Measurements from ENCODE around the gene SCARF2. TPM values are rescaled to one million over a fixed set of nuclear protein-coding genes. Genes with fewer than 3 reads are reported as not detected.
A peak's percentile ranks its signal among the peaks of the same experiment; 100 is the strongest.

The SCARF2 gene
- total and polyA plus RNA-seq, 2 of the 13 experiments (the other 11 are each of a cell fraction or from before 2014, with no cell fraction given): 3.3 to 6.2 TPM

DNA sequence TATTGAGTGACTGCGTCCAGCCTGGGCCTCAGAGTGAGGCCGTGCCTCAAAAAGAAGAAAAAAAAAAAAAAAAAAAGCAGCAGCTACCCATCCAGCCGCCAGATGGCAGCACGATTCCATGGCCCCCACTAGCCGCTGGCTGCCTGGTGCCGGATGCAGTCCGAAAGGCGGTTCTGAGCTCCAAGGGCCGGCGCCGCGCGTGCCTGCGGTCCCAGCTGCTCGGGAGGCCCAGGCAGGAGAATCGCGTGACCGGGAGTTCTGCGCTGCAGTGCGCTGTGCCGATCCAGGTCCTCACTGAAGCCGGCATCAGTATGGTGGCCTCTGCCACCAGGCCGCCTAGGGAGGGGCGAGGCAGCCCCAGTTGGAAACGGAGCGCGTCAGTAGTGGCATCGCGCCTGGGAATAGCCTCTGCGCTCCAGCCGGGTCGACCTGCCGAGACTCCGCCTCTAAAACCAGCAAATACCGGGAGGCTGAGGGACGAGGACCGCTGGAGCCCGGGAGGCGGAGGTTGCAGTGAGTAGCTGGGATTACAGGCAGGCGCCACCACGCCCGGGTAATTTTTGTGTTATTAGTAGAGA is 19.3 kb downstream of the SCARF2 start (continued):
- TF ChIP-seq, protein P1, sequence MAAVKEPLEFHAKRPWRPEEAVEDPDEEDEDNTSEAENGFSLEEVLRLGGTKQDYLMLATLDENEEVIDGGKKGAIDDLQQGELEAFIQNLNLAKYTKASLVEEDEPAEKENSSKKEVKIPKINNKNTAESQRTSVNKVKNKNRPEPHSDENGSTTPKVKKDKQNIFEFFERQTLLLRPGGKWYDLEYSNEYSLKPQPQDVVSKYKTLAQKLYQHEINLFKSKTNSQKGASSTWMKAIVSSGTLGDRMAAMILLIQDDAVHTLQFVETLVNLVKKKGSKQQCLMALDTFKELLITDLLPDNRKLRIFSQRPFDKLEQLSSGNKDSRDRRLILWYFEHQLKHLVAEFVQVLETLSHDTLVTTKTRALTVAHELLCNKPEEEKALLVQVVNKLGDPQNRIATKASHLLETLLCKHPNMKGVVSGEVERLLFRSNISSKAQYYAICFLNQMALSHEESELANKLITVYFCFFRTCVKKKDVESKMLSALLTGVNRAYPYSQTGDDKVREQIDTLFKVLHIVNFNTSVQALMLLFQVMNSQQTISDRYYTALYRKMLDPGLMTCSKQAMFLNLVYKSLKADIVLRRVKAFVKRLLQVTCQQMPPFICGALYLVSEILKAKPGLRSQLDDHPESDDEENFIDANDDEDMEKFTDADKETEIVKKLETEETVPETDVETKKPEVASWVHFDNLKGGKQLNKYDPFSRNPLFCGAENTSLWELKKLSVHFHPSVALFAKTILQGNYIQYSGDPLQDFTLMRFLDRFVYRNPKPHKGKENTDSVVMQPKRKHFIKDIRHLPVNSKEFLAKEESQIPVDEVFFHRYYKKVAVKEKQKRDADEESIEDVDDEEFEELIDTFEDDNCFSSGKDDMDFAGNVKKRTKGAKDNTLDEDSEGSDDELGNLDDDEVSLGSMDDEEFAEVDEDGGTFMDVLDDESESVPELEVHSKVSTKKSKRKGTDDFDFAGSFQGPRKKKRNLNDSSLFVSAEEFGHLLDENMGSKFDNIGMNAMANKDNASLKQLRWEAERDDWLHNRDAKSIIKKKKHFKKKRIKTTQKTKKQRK (IDR thresholded peaks at IDR 0.05; ENCODE audit: low read length): no peak
- TF ChIP-seq HMGA1 (CRISPR knock-in tag; conservative IDR thresholded peaks at IDR 0.05) (no peak), SKI (IDR thresholded peaks at IDR 0.05; ENCODE audit: partially characterized antibody) (peak; percentile 23), ZFP90 (CRISPR knock-in tag; IDR thresholded peaks at IDR 0.05; ENCODE audit: borderline replicate concordance) (no peak), CCDC6 (CRISPR knock-in tag; IDR thresholded peaks at IDR 0.05) (0 out of 2 replicates have a peak, but pooled peaks have one; percentile 20), ZMYM4 (CRISPR knock-in tag; IDR thresholded peaks at IDR 0.05) (0 out of 2 replicates have a peak, but pooled peaks have one; percentile 16), ZNF354B (CRISPR knock-in tag; IDR thresholded peaks at IDR 0.05) (no peak), ZKSCAN1 (IDR thresholded peaks at IDR 0.05; ENCODE audit: low read length) (no peak), HIVEP1 (CRISPR knock-in tag; IDR thresholded peaks at IDR 0.05) (peak; percentile 41), ZNF367 (CRISPR knock-in tag; IDR thresholded peaks at IDR 0.05; ENCODE audit: borderline replicate concordance) (no peak), SNAPC2 (CRISPR knock-in tag; IDR thresholded peaks at IDR 0.05) (no peak)
- TF ChIP-seq, protein P2, sequence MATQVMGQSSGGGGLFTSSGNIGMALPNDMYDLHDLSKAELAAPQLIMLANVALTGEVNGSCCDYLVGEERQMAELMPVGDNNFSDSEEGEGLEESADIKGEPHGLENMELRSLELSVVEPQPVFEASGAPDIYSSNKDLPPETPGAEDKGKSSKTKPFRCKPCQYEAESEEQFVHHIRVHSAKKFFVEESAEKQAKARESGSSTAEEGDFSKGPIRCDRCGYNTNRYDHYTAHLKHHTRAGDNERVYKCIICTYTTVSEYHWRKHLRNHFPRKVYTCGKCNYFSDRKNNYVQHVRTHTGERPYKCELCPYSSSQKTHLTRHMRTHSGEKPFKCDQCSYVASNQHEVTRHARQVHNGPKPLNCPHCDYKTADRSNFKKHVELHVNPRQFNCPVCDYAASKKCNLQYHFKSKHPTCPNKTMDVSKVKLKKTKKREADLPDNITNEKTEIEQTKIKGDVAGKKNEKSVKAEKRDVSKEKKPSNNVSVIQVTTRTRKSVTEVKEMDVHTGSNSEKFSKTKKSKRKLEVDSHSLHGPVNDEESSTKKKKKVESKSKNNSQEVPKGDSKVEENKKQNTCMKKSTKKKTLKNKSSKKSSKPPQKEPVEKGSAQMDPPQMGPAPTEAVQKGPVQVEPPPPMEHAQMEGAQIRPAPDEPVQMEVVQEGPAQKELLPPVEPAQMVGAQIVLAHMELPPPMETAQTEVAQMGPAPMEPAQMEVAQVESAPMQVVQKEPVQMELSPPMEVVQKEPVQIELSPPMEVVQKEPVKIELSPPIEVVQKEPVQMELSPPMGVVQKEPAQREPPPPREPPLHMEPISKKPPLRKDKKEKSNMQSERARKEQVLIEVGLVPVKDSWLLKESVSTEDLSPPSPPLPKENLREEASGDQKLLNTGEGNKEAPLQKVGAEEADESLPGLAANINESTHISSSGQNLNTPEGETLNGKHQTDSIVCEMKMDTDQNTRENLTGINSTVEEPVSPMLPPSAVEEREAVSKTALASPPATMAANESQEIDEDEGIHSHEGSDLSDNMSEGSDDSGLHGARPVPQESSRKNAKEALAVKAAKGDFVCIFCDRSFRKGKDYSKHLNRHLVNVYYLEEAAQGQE (IDR thresholded peaks at IDR 0.05; ENCODE audit: borderline replicate concordance in 1 of 2, low read depth in 1 of 2, low read length in 2 of 2): no peak
- TF ChIP-seq, protein P3, sequence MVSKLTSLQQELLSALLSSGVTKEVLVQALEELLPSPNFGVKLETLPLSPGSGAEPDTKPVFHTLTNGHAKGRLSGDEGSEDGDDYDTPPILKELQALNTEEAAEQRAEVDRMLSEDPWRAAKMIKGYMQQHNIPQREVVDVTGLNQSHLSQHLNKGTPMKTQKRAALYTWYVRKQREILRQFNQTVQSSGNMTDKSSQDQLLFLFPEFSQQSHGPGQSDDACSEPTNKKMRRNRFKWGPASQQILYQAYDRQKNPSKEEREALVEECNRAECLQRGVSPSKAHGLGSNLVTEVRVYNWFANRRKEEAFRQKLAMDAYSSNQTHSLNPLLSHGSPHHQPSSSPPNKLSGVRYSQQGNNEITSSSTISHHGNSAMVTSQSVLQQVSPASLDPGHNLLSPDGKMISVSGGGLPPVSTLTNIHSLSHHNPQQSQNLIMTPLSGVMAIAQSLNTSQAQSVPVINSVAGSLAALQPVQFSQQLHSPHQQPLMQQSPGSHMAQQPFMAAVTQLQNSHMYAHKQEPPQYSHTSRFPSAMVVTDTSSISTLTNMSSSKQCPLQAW (CRISPR knock-in tag; IDR thresholded peaks at IDR 0.05): 0 out of 2 replicates have a peak, but pooled peaks have one; percentile 19
- TF ChIP-seq, protein P4, sequence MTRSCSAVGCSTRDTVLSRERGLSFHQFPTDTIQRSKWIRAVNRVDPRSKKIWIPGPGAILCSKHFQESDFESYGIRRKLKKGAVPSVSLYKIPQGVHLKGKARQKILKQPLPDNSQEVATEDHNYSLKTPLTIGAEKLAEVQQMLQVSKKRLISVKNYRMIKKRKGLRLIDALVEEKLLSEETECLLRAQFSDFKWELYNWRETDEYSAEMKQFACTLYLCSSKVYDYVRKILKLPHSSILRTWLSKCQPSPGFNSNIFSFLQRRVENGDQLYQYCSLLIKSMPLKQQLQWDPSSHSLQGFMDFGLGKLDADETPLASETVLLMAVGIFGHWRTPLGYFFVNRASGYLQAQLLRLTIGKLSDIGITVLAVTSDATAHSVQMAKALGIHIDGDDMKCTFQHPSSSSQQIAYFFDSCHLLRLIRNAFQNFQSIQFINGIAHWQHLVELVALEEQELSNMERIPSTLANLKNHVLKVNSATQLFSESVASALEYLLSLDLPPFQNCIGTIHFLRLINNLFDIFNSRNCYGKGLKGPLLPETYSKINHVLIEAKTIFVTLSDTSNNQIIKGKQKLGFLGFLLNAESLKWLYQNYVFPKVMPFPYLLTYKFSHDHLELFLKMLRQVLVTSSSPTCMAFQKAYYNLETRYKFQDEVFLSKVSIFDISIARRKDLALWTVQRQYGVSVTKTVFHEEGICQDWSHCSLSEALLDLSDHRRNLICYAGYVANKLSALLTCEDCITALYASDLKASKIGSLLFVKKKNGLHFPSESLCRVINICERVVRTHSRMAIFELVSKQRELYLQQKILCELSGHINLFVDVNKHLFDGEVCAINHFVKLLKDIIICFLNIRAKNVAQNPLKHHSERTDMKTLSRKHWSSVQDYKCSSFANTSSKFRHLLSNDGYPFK (CRISPR knock-in tag; IDR thresholded peaks at IDR 0.05; ENCODE audit: borderline replicate concordance): peak; percentile 62; the same call in 1 of the 2 replicates

Data from HepG2 (cell line).